NCI-H1436 (cell line): ENCODE results near the gene HMCN2.
A peak's percentile ranks its signal among the peaks of the same experiment; 100 is the strongest.

ENCODE experiments used
- DNase-seq: peaks from one replicate; lab custom pipeline; 2025; lab: John Stamatoyannopoulos, UW

Gene HMCN2

DNA sequence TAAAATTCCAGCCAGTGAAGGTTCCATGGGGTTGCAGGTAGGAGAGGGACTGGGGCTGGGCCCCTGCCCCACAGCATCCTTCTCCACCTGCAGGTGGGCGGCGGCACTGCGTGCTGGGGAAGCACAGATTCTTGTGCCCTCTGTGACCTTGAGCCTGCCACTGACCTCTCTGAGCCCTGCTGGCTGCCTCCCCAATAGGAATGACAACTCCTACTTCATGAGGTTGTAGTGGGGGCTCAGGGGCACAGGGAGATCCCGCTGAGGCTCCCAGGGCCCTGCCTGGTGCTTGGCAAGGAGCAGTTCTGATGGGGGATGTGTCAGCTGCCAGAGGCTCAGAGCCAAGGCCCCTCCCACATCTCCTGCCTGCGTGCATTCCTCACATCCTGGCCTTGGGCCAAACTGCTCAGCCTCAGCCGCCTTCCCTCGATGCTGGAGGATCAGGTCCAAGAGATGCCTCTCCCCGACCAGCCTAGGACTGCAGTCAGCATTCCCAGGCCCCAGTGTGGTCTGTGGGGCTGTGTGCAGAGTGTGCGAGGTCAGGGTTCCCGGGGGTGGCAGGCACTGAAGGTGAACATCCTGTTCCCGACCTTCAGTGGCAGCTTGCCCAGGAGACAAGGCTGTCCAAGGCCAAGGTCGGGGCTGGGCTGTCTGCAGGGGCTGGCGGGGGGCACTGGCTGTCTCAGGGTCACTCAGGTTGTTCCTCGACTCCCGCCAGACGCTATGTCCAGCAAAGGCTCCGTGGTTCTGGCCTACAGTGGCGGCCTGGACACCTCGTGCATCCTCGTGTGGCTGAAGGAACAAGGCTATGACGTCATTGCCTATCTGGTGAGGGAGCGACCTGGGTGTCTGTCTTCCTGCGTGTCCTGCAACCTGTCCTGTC lies 186.2 kb downstream of the HMCN2 start:
- peak; percentile 81 for DNase-seq

DNA sequence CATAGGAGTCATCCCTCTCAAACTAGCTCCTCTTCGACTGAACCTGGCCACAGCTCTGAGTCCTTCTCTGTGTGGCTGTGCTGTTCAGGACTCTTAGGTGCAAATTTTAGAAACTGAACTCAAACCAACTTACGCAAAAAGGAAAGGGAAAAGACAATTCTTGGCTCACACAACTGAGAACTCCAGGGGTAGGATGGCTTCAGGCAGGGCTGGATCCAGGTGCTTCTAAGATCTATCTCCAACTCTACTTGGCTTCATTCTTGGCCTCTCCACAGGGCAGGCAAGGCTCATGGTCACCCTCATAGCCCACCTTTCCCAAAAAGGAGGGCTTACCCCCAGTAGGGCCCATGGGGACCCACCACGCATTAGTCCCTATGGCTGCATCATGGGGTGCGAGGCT lies 187.3 kb downstream of the HMCN2 start:
- DNase-seq: no peak

DNA sequence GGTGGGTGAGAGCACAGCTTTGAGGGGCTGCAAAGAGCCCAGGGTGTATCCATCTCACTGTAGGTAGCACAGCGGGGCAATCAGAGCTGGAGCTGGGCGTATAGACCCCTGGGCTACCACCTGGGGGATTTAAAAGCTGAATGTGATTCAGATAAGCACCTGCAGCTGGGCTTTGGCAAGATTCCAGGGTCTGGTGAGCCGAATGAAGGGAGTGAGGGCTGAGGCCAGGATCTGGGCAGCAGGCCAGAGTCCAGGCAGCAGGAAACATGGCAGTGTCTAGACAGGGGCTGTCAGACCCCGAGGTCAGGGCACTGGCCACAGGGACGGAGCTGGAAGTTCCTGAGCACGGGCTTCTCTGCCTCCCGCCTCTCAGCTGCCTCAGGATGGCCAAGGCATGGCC lies 187.9 kb downstream of the HMCN2 start:
- DNase-seq: peak; percentile 20

GRCh38 chr9:130454096-130454811 lies 188.7 kb downstream of the HMCN2 start:
- DNase-seq: no peak

GRCh38 chr9:130454812-130455325 lies 189.3 kb downstream of the HMCN2 start:
- DNase-seq: no peak

DNA sequence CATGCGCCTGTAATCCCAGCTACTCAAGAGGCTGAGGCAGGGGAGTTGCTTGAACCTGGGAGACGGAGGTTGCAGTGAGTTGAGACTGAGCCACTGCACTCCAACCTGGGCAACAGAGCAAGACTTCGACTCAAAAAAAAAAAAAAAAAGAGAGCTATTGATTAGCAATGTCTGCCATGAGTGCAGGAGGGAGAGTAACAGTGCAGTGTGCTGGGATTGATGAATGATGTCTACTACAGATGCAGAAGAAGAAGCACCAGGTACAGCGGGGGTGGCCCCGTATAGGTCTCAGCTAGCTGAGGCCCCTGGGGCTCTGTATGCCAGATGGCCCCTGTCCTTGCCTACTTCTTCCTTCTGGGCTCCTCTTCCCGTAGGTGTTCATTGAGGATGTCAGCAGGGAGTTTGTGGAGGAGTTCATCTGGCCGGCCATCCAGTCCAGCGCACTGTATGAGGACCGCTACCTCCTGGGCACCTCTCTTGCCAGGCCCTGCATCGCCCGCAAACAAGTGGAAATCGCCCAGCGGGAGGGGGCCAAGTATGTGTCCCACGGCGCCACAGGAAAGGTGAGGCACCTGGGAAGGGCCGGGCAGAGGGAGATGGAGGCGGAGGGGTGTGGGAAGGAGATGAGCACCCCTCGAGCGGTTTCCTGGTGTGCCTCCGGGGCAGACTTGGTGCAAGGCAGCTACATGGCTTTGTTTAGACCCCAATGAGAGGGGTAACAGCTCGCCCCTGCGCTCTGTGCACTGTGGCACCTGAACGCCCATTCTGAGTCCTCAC lies 192.7 kb downstream of the HMCN2 start:
- DNase-seq: no peak

- DNase-seq: no peak
These were observed 193.2 kb downstream of the HMCN2 start for GRCh38 chr9:130458804-130459067.

DNA sequence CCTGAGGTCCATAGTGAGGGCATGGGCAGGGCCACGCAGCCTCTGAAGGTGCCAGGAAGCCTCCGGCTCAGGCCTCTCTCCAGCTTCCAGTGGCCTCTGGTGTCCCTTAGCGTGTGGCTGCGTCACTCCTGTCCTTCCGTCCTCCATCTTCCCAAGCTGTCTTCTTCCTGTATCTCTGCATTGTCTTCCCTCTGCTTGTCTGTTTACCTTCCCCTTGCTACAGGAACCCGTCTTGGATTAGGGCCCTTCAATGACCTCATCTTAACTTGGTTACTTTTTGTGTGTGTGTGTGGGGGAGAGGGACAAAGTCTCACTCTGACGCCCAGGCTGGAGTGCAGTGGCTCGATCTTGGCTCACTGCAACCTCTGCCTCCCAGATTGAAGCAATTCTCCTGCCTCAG lies 193.6 kb downstream of the HMCN2 start:
- DNase-seq: no peak

- DNase-seq: no peak
These were observed 194.5 kb downstream of the HMCN2 start for GRCh38 chr9:130459941-130460669.

DNA sequence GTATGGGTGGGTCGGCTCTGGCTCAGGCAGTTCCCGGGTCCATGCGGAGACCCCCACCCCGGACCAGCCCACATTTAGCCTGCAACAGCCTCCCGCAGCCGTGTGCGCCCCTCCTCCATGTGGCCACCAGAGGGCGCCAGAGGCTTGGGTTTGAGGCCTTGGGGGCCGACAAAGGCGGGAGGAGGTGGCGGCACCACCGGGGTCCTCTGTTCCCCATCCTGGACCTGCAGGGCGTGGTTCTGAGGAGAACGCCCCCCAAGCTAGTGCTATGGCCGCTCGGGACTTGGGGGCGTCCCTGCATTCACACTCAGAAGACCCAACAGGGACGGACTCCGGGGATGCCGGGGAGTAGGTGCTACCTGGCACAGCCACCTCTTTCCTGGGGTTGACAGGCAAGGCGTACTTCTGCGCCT lies 195.7 kb downstream of the HMCN2 start:
- peak; percentile 37 for DNase-seq

- no peak for DNase-seq
These were observed 196.2 kb downstream of the HMCN2 start for GRCh38 chr9:130461731-130462130.

DNA sequence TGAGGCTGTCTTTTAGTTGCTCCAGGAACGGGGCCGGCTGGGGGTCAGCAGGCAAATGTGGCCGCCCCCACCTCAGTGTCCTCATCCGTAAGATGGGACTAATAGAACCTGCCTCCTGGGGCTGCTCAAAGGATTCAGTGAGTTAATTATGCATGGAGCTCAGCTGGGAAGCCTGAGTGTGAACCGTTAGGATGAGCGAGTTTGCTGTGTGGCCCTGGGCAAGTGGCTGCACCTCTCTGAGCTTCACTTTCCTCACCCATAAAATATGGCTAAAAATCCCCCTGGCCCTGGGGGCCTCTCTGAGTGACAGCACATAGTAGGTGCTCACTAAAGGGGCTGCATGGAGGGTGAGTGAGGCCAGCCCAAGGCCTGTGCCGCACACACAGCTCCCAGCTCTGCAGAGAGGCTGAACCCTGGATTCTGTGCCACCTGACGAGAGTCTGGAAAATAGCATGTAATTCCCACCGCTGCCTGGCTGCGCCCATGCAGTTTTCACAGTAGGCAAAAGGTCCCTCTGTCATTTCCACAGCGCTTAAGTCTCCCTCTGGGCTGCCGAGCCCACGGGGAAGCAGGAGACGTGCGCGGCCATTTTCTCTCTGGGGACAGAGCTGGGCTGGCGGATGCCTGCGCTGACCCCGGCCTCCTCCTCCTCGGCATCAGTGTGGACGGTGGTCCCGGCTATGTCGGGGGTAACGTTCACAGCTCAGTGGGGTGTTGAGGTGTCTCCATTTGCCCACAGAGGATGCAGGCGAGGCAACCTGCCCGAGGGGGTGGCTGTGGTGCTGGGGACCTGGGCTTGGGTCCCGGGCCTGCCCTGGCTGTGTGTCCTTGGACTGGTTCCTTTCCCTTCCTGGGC lies 197.4 kb downstream of the HMCN2 start:
- DNase-seq: no peak

DNA sequence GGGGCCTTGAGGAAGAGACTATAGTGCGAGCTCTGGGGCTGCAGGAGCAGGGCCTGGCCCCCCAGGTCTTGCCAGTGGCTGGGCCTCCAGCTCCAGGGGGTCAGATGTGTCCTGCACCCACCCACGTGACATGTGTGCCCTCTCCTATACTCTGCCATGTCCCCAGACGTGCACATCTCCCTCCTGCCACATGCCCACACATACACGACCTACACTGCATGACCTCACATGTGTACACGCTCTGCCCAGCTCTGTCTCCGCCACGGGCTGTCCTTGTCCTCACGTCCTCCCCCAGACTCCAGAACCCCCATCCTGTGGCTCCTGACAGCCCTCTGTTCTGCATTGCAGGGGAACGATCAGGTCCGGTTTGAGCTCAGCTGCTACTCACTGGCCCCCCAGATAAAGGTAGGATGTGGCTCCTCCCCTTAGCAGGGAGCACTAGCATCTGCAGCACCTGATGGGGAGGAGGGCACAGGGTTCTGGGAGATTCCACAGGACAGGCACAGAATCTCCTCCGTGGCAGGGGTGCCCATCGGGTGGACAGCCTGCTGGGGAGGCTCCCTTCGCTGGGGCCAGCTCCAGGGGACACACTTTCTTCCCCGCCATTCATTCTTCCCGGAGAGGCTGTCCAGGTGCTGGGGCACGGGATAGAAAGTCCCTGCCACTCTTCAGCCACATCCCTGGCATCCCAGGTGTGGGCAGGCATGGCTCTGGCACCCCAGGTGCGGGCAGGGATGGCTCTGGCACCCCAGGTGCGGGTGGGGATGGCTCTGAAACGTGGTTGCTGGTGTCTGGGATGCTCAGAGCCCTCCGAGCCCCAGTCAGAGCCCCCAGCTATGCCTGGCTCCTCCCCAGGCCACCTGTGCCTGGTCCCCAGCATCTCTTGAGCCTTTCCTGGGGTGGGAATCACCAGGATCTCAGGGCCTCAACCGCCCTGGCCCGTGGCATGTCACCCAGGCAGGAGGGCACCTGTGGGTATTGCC lies 198.5 kb downstream of the HMCN2 start:
- DNase-seq: no peak

- no peak for DNase-seq
These were observed 200.0 kb downstream of the HMCN2 start for GRCh38 chr9:130465383-130466096.

- no peak for DNase-seq
These were observed 201.1 kb downstream of the HMCN2 start for GRCh38 chr9:130466537-130467217.

DNA sequence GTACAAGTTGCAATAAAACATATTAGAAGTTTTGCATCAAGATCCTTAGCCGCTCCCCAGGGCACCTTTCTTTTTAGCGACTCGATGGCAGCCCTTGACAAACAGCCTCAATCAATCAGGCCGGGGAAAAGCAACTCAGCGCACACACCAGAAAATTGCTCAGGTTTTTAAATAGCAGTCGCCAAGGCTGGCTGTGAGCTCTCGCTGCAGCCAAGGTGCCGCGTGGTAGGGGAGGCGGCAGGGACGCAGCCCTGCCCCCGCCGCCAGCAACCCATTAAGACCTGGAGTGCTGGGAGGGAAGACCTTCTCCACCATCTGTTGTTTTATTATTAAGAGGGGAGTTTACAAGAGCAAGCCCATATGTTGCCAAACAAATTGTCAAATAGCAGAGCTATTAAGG lies 201.8 kb downstream of the HMCN2 start:
- DNase-seq: peak; percentile 34

GRCh38 chr9:130468566-130468965 lies 203.0 kb downstream of the HMCN2 start:
- DNase-seq: no peak

DNA sequence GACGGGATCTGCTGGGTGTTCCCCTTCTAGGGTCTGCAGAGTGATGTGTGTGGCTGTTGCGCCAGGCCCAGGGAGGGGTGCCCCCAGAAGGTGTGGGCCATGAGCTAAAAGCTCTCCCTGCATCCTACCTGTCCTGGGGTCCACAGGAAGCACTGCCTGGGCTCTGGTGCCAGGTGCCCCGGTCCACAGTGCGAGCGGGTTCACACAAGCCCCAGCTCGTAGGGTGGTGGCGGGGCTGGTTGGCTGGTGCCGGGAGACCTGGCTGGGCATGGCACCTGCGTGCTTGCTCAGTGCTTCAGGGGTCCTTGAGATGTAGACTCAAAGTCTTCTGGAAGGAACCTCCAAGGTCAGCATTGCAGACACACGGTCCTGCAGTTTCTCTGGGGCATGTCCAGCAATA lies 204.7 kb downstream of the HMCN2 start:
- DNase-seq: no peak

- DNase-seq: no peak
These were observed 205.4 kb downstream of the HMCN2 start for GRCh38 chr9:130470950-130471349.
